Measurements from ENCODE around the gene PHF5A.
A peak's percentile ranks its signal among the peaks of the same experiment; 100 is the strongest.
"Not testable (repeated sequence)": the region's sequence is repeated elsewhere in the genome, so short reads cannot be mapped to it uniquely, and the experiment has no call there.

Gene PHF5A

DNA sequence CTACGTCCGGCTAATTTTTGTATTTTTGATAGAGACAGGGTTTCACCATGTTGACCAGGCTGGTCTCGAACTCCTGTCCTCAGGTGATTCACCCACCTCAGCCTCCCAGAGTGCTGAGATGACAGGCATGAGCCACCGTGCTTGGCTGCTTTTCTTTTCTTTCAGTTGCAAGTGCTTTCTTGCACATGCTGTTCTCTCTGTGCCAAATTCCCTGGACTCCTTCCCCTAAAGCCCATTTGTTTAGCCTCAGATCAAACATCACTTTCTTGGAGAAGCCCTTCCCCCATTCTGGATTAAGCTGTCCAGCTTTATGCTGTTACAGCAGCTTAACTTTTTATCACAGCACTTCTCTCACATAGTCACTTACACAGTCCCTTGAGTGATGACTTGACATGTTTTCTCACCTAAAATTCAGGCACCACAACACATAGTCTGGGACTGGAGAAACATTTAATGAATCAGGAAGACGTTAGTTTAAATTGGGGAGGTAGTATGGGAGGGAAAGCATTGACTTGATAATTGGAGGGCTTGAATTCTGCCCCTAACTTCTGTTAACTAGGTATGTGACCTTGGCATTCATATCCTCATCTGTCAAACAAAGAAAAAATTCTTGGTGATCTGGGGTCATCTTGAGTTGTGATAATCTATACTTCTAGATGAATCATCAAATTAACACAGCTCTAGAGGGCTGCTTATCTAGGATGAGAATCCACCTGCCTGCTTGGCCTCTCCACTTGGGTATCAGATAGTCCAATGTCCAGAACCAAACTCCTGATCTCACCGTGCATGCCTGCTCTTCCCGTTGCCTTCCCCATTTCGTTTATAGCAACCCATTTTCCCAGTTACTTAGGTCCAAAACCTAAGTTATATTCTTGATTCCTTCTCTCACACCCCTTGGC, 18.8 kb upstream of the PHF5A start:
- DNase-seq: no peak

DNA sequence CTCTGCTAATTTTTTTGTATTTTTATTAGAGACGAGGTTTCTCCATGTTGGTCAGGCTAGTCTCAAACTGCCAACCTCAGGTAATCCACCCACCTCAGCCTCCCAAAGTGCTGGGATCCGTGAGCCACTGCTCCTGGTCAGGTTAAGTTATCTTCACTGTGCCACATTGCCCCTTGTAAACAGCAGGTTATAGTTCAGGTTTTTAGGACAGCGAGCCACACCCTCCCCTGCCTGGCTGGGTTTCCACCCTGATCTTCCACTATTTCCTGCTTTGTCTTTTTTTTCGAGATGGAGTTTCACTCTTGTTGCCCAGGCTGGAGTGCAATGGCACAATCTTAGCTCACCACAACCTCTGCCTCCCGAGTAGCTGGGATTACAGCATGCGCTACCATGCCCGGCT, 16.5 kb upstream of the PHF5A start:
- DNase-seq: no peak

- no peak for DNase-seq
These were observed 13.9 kb upstream of the PHF5A start for GRCh38 chr22:41482319-41482935.

GRCh38 chr22:41481925-41482318, 13.4 kb upstream of the PHF5A start:
- DNase-seq: no peak

DNA sequence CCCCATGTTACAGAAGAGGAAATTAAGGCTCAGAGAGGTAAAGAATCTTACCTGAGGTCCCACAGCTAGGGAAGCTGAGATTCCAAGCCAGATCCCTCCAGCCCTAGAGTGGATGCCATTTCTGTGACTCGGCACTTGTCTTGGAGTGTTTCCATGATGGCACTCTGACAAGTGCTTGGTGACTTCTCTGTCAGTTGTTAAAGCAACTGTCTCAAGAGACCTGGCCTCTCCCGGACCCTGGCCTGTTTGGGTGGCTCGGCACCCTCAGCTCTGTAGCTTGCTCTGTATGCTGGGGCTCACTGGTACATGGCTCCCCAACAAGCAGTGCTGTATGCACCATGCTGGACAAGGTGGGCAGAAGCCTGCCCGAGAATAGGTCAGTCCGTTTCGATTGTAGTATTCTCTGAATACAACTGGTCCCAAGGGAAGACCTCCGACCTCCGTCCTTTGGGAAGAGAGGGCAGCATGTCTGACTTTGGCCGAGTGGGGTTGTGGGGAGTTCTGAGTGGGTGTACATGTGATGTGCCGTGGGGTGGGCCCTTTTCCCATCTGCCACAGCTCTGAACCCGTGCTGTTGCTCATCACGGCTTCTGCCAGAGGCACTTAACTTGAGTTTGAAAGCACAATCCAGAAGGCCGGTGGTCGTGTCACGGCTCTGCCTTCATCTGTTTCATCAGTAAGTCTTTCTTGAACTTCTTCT, 12.8 kb upstream of the PHF5A start:
- DNase-seq: no peak

DNA sequence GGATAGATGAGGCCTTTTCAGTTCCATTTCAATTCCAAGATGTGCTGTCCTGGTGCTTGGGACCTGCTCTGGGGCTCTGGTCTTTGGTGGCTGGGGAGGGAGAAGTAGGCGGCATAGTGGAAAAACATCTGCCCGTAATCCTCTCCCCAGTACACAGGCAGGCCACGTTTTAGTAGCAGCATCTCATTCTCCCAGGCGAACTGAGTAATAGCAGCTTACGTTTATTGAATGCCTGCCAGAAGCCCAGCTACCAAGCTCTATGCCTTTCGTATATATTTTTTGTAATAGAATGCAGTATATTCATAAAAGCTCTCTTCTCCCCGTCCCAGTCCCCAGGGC, 11.9 kb upstream of the PHF5A start:
- no peak for DNase-seq

- DNase-seq: no peak
These were observed 11.3 kb upstream of the PHF5A start for GRCh38 chr22:41479671-41480396.

DNA sequence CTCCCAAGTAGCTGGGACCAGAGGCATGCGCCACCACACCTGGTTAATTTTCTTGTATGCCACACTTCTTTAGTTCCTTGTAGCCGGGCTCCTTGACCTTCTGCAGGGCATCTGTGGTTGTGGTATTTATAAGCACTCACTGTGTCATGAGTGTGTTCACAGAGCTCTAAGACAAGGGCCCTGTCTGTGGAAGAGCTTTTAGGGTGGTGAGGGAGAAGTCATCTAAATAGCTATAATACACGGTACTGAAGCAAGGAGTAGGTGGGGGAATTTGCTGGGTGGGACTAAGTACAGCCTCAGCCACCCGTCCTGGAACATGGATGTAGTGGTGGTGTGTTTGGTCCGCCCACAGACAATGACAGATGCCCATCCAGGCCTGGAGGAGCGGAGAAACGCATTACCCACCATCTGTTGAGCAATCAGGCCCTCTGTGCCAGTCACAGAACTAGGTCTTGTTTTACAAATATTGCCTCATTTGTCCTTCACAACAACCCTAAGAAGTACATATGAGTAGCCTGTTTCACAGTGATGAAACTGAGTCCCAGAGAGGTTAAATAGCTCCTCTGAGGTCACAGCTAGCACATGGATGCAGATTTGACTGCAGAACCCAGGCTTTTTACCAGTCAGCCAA, 10.5 kb upstream of the PHF5A start:
- no peak for DNase-seq

- DNase-seq: no peak
These were observed 10.0 kb upstream of the PHF5A start for GRCh38 chr22:41478473-41478872.

- no peak for DNase-seq
These were observed 6.5 kb upstream of the PHF5A start for GRCh38 chr22:41474872-41475451.

DNA sequence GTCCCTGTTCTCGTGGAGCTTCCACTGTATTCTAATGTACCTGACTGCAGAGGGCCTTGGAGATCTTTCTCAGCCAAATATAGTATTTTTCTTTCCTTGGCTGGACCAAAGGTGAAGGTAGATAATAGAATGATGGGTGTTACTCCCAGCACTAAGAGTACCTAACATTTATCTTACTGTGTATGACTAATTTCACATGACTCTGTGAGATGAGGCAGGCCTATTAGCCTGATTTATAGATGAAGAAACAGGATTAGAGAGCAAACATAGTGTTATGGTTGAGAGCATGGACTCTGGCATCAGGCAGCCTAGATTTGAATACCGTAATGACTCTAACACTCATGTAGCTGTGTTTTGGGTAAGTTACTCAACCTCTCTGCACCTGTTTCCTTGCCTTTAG, 3.1 kb upstream of the PHF5A start:
- DNase-seq: no peak

- no peak for DNase-seq
These were observed 2.4 kb upstream of the PHF5A start for GRCh38 chr22:41470886-41471285.

DNA sequence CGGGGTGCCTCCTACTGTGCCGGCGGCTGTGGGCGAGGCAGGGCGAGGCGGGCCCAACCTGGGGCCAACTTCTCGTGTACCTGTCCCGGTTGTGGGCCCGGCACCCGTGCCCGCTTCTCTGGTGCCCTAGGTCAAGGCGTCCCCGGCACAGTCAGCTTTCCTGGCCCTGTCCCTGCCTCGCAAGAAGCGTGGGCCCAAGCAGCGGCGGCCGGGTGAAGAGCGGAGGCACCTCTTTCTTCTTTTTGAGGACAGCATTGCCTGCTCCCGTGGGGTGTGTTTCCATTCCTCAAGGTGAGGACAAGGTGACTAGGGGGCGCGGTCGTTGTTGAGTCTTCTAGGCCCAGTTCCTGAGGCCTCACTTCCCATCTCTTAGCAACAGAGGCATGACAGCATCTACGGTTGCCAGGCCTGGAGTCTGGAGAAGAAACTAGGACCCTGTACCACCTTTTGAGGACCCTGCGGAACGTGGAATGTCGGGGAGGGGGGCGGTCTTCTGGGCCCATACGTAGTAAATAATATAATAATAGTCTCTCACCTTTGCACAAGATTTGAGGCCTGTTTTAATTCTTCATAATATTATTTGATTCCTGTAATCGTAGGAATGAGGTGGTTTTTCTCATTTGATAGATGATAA, 843 bp upstream of the PHF5A start:
- no peak for DNase-seq

GRCh38 chr22:41461901-41462300, 6.6 kb downstream of the PHF5A start:
- DNase-seq: no peak

DNA sequence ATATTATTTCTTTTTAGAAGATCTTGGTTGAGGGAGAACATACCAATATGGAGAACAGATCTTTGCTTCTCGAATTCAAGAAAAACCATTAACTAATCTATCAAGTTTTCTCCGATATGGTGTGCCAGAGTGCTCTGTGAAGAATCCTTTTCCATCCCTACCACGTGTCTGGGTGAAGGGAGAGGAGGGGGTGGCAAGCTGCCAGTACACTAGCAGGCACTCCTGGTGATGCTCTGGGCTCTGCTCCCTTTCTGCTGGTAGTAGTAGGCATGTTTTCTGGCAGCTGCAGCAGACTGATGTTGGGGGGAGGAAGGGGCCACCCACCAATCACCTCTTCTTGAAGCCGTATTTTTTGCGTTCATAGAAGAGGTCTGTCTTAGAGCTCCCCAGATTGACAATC, 8.4 kb downstream of the PHF5A start:
- DNase-seq: not testable (repeated sequence)

DNA sequence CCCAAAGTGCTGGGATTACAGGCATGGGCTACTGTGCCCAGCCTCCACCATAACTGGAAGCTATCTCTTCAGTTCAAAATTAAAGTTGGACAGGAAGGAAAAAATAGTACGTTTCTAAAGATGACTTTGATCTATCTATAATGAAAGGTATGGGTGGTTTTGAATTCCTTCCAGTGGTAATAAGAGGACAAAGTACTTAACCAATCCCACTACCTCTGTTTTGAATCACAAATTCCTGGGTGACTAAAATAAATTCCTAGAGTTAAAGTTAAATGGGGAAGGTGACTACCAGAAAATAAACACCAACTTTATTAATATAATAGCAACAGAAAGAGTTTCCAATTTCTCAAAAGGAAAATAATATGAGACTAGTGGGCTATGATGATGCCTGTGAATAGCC, 9.1 kb downstream of the PHF5A start:
- no peak for DNase-seq

DNA sequence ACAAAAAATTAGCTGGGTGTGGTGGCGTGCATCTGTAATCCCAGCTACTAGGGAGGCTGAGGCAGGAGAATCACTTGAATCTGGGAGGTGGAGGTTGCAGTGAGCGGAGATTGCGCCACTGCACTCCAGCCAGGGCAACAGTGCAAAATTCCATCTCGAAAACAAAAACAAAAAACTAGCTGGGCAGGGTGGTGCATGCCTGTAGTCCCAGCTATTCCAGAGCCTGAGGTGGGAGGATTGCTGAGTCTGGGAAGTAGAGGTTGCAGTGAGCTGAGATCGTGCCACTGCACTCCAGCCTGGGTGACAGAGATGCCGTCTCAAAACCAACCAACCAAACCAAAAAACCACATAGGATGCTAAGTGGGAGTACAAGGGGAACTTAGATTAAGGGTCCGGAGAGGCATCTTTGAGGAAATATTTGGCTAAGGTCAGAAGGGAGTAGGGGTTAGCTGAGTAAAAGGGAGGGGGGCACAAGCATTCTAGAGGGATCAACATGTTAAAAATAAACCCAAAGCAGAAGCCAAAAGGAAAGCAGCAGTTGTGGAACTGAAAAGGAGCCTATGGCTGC, 10.2 kb downstream of the PHF5A start:
- no peak for DNase-seq

- DNase-seq: peak; percentile 82
These were observed 20.2 kb downstream of the PHF5A start for GRCh38 chr22:41448189-41448808.

DNA sequence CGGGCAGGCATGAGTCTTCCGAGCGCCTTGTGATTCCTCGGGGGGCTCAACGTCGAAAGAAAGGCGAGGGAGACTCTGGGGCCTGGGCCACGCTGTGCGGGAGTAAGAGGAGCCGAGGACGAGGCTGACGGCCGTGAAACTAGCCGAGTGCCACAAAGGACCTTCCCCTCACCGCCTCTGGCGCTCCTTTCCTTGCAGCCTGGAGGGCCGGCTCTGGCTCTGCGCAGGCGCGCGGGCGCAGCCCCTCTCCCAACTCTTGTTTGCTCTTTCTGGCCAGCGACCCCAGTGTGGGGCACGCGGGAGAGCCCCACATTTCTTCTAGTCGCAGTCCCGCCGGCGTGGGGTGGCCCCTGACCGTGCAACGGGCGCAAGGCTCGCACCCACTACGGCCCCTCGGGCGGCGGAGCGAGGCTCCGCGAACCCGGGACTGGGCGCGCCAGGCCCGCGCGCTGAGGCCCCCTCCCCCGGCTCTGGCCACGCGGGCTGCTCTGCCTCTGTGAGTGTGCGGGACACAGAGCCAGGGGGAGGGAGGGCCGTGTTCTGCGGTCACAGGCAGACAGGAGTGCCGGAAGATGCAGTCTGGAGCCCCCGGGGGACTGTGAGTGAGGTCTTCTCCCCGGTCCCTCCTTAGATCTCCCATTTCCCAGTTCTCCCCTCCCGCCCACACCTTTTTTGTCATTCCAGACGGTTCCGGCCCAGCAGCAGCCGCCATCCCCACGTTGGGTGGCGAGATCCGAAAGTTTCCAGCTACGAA, 20.9 kb downstream of the PHF5A start:
- peak; percentile 50 for DNase-seq

All from activated CD8-positive, alpha-beta memory T cell treated with anti-CD3 and anti-CD28 coated beads, Interleukin-2, amount 50 U/mL, for 4 hours (primary cell).